ENCODE data around the gene MOB3B.

MOB3B gene

DNA sequence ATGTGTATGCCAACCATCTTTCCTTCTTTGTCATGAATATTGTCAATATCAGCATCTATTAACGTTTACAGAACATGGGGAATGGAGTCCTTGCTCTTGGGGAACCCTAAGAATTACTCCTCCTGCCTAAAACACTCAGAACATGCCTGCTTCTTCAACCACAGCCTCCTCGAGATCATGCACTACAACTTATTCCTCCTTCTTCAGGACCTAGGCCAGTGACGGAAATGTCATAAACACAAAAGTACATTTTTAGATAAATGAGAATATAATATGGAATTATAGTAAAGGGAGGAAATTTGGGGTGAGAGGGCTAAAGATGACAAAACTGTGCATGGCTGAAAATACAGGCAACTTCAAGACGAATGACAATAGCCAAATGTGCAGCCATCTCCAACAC is 8.6 kb downstream of the MOB3B start:
- no peaks in the 10 kb centered on the region for H3K4me1 ChIP-seq (ENCODE audit: control insufficient read depth in 5 of 5, insufficient read depth in 5 of 5, low read length in 5 of 5)
- H3K4me3 ChIP-seq (ENCODE audit: low read depth in 1 of 5, low read length in 5 of 5): no peak overlapping the region
- H3K27ac ChIP-seq (ENCODE audit: low read depth, low read length): no peak overlapping the region
- H3K9ac ChIP-seq (ENCODE audit: low read length in 5 of 5): no peak overlapping the region
- no peaks in the 10 kb centered on the region for H3K36me3 ChIP-seq (ENCODE audit: control insufficient read depth in 5 of 5, insufficient read depth in 5 of 5, low read length in 5 of 5)
- H3K27me3 ChIP-seq (ENCODE audit: control insufficient read depth in 5 of 5, insufficient read depth in 4 of 5, low read length in 5 of 5): no peaks in the 10 kb centered on the region
- H3K9me3 ChIP-seq (ENCODE audit: control insufficient read depth in 5 of 5, low read length in 5 of 5): no peaks in the 10 kb centered on the region

DNA sequence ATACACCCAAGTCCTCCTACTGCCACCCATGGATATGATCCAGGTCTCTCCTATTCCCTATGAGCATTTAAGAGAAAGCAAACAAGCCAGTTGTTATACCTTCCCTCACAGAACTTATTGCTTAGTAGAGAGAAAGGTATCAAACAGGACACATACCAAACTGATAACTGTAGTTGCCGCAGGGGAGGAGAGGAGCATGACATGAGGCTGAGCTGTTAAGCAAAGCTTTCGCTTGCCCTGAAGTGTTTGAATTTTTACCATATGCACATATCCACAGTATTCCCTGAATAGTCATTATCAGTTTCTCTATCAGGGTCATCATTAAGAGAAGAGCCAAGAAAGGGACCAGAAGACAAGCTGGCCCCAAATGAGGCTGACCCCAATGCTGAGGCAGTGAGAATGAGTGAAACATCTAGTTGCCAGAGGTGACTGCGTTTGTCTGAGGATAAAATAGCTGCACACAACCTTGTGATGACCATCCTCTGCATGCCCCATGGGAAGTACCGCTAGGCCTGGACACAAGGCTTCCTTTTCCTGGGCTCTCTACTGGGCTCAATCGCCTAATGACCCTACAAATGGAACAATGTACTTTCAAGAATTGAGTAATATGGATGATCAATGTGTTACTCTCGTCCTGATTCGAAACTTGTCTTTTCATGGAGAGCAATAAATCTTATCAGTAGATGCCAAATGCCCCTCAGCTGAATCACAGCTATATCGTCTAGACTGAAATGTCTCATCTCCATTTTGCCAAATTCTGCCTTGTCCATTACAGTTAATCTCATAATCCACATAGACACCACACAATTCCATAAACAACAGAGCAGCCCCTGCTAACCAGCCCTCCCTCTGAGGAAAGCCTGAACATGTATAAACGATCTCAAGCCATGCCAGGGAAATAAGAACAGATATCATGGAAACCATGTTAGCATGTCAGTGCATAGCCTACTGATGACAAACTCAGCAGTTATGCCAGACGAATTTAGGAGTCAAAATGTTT is 9.8 kb downstream of the MOB3B start:
- Histone ChIP-seq H3K9ac (ENCODE audit: low read length in 5 of 5) (no peak overlapping the region), H3K27me3 (ENCODE audit: control insufficient read depth in 5 of 5, insufficient read depth in 4 of 5, low read length in 5 of 5) (no peaks in the 10 kb centered on the region), H3K36me3 (ENCODE audit: control insufficient read depth in 5 of 5, insufficient read depth in 5 of 5, low read length in 5 of 5) (no peaks in the 10 kb centered on the region), H3K4me3 (ENCODE audit: low read depth in 1 of 5, low read length in 5 of 5) (no peak overlapping the region), H3K27ac (ENCODE audit: low read depth, low read length) (no peak overlapping the region), H3K9me3 (ENCODE audit: control insufficient read depth in 5 of 5, low read length in 5 of 5) (no peaks in the 10 kb centered on the region), H3K4me1 (ENCODE audit: control insufficient read depth in 5 of 5, insufficient read depth in 5 of 5, low read length in 5 of 5) (peaks cover 0 to 2% (median under 1%) of the 10 kb centered on the region in 5 donors)

- Histone ChIP-seq H3K27ac (ENCODE audit: low read depth, low read length) (no peak overlapping the region), H3K27me3 (ENCODE audit: control insufficient read depth in 5 of 5, insufficient read depth in 4 of 5, low read length in 5 of 5) (no peaks in the 10 kb centered on the region), H3K36me3 (ENCODE audit: control insufficient read depth in 5 of 5, insufficient read depth in 5 of 5, low read length in 5 of 5) (no peaks in the 10 kb centered on the region), H3K9me3 (ENCODE audit: control insufficient read depth in 5 of 5, low read length in 5 of 5) (no peaks in the 10 kb centered on the region), H3K9ac (ENCODE audit: low read length in 5 of 5) (no peak overlapping the region), H3K4me1 (ENCODE audit: control insufficient read depth in 5 of 5, insufficient read depth in 5 of 5, low read length in 5 of 5) (peaks cover 0 to 12% (median 4%) of the 10 kb centered on the region in 5 donors), H3K4me3 (ENCODE audit: low read depth in 1 of 5, low read length in 5 of 5) (no peak overlapping the region)
Measured at GRCh38 chr9:27518809-27519208, 10.8 kb downstream of the MOB3B start.

- Histone ChIP-seq H3K4me1 (ENCODE audit: control insufficient read depth in 5 of 5, insufficient read depth in 5 of 5, low read length in 5 of 5) (peaks cover 0 to 12% (median 4%) of the 10 kb centered on the region in 5 donors), H3K9me3 (ENCODE audit: control insufficient read depth in 5 of 5, low read length in 5 of 5) (no peaks in the 10 kb centered on the region), H3K27ac (ENCODE audit: low read depth, low read length) (no peak overlapping the region), H3K4me3 (ENCODE audit: low read depth in 1 of 5, low read length in 5 of 5) (no peak overlapping the region), H3K36me3 (ENCODE audit: control insufficient read depth in 5 of 5, insufficient read depth in 5 of 5, low read length in 5 of 5) (no peaks in the 10 kb centered on the region), H3K9ac (ENCODE audit: low read length in 5 of 5) (no peak overlapping the region), H3K27me3 (ENCODE audit: control insufficient read depth in 5 of 5, insufficient read depth in 4 of 5, low read length in 5 of 5) (no peaks in the 10 kb centered on the region)
Measured at GRCh38 chr9:27518006-27518405, 11.6 kb downstream of the MOB3B start.

DNA sequence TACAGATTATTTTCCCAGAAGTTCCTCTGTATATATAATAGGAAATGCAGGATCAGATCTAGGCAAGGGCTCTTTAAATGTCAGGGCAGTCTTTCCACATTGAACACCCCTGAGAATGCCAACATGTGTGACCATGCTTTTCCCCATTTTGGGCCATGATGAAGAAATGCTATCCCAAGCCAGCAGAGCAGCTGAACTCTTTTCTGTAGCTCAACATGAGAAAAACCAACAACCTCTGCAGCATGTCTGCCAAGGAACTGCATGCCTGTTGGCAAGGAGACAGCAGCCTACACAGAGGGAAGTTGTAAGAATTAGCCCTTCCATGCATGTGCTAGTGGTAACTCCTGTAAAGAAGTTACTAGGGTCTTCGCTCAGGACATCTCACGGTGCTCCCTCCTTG is 15.1 kb downstream of the MOB3B start:
- H3K27ac ChIP-seq (ENCODE audit: low read depth, low read length): no peak overlapping the region
- no peak overlapping the region for H3K4me3 ChIP-seq (ENCODE audit: low read depth in 1 of 5, low read length in 5 of 5)
- no peak overlapping the region for H3K9ac ChIP-seq (ENCODE audit: low read length in 5 of 5)
- H3K27me3 ChIP-seq (ENCODE audit: control insufficient read depth in 5 of 5, insufficient read depth in 4 of 5, low read length in 5 of 5): no peaks in the 10 kb centered on the region
- H3K9me3 ChIP-seq (ENCODE audit: control insufficient read depth in 5 of 5, low read length in 5 of 5): no peaks in the 10 kb centered on the region
- H3K4me1 ChIP-seq (ENCODE audit: control insufficient read depth in 5 of 5, insufficient read depth in 5 of 5, low read length in 5 of 5): peaks cover 0 to 12% (median 4%) of the 10 kb centered on the region in 5 donors
- H3K36me3 ChIP-seq (ENCODE audit: control insufficient read depth in 5 of 5, insufficient read depth in 5 of 5, low read length in 5 of 5): no peaks in the 10 kb centered on the region

GRCh38 chr9:27511771-27512170 is 17.8 kb downstream of the MOB3B start:
- H3K9me3 ChIP-seq (ENCODE audit: control insufficient read depth in 5 of 5, low read length in 5 of 5): no peaks in the 10 kb centered on the region
- H3K27me3 ChIP-seq (ENCODE audit: control insufficient read depth in 5 of 5, insufficient read depth in 4 of 5, low read length in 5 of 5): no peaks in the 10 kb centered on the region
- no peak overlapping the region for H3K4me3 ChIP-seq (ENCODE audit: low read depth in 1 of 5, low read length in 5 of 5)
- peaks cover 0 to 12% (median 4%) of the 10 kb centered on the region in 5 donors for H3K4me1 ChIP-seq (ENCODE audit: control insufficient read depth in 5 of 5, insufficient read depth in 5 of 5, low read length in 5 of 5)
- H3K9ac ChIP-seq (ENCODE audit: low read length in 5 of 5): no peak overlapping the region
- no peaks in the 10 kb centered on the region for H3K36me3 ChIP-seq (ENCODE audit: control insufficient read depth in 5 of 5, insufficient read depth in 5 of 5, low read length in 5 of 5)
- no peak overlapping the region for H3K27ac ChIP-seq (ENCODE audit: low read depth, low read length)

DNA sequence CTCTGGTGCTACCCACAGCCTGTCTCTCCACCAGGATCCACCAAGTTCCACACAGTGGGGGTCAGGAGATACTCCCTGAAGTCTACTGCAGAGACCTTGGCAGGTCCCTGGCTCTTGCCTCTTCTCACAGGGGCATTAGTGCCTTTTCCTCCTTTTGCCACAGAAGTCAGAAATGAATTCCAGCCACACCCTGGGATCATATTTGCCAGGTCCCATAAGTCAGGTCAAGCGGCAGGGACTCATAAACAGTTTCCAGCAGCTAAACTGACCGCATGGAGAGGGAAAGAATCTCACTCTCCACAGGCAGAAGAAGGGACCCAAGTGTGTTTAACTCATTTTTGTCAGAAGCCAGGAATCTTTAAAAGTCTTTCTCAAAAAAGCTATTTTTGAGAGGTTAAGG is 18.8 kb downstream of the MOB3B start:
- Histone ChIP-seq H3K4me1 (ENCODE audit: control insufficient read depth in 5 of 5, insufficient read depth in 5 of 5, low read length in 5 of 5) (peaks cover 0 to 12% (median 4%) of the 10 kb centered on the region in 5 donors), H3K9me3 (ENCODE audit: control insufficient read depth in 5 of 5, low read length in 5 of 5) (no peaks in the 10 kb centered on the region), H3K27ac (ENCODE audit: low read depth, low read length) (no peak overlapping the region), H3K9ac (ENCODE audit: low read length in 5 of 5) (no peak overlapping the region), H3K27me3 (ENCODE audit: control insufficient read depth in 5 of 5, insufficient read depth in 4 of 5, low read length in 5 of 5) (no peaks in the 10 kb centered on the region), H3K36me3 (ENCODE audit: control insufficient read depth in 5 of 5, insufficient read depth in 5 of 5, low read length in 5 of 5) (no peaks in the 10 kb centered on the region), H3K4me3 (ENCODE audit: low read depth in 1 of 5, low read length in 5 of 5) (no peak overlapping the region)

- no peak overlapping the region for H3K4me3 ChIP-seq (ENCODE audit: low read depth in 1 of 5, low read length in 5 of 5)
- no peaks in the 10 kb centered on the region for H3K36me3 ChIP-seq (ENCODE audit: control insufficient read depth in 5 of 5, insufficient read depth in 5 of 5, low read length in 5 of 5)
- no peaks in the 10 kb centered on the region for H3K9me3 ChIP-seq (ENCODE audit: control insufficient read depth in 5 of 5, low read length in 5 of 5)
- no peaks in the 10 kb centered on the region for H3K27me3 ChIP-seq (ENCODE audit: control insufficient read depth in 5 of 5, insufficient read depth in 4 of 5, low read length in 5 of 5)
- H3K9ac ChIP-seq (ENCODE audit: low read length in 5 of 5): no peak overlapping the region
- no peaks in the 10 kb centered on the region for H3K4me1 ChIP-seq (ENCODE audit: control insufficient read depth in 5 of 5, insufficient read depth in 5 of 5, low read length in 5 of 5)
- H3K27ac ChIP-seq (ENCODE audit: low read depth, low read length): no peak overlapping the region
Measured at GRCh38 chr9:27506981-27507380, 22.6 kb downstream of the MOB3B start.

GRCh38 chr9:27505744-27506161 is 23.9 kb downstream of the MOB3B start:
- H3K9ac ChIP-seq (ENCODE audit: low read length in 5 of 5): no peak overlapping the region
- H3K4me3 ChIP-seq (ENCODE audit: low read depth in 1 of 5, low read length in 5 of 5): no peak overlapping the region
- no peaks in the 10 kb centered on the region for H3K4me1 ChIP-seq (ENCODE audit: control insufficient read depth in 5 of 5, insufficient read depth in 5 of 5, low read length in 5 of 5)
- no peaks in the 10 kb centered on the region for H3K9me3 ChIP-seq (ENCODE audit: control insufficient read depth in 5 of 5, low read length in 5 of 5)
- H3K27me3 ChIP-seq (ENCODE audit: control insufficient read depth in 5 of 5, insufficient read depth in 4 of 5, low read length in 5 of 5): no peaks in the 10 kb centered on the region
- no peaks in the 10 kb centered on the region for H3K36me3 ChIP-seq (ENCODE audit: control insufficient read depth in 5 of 5, insufficient read depth in 5 of 5, low read length in 5 of 5)
- no peak overlapping the region for H3K27ac ChIP-seq (ENCODE audit: low read depth, low read length)

DNA sequence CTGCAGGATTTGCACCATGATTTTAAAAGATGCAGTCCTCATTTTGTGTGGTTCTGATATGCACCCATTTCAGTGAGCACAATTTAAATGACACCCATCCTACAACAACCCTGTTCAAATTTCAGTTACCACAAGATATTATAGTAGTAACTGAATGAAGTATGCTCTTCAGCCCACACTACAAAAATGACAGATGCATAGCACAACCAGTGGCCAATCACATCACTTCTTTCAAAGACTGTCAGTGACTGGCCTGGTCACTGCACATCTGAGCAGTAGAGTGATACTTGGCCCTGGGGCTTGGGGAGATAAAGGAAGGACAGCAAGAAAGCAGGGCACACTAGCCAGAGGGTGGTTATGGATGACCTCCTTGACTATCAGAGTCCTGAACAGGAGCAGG is 25.4 kb downstream of the MOB3B start:
- Histone ChIP-seq H3K4me3 (ENCODE audit: low read depth in 1 of 5, low read length in 5 of 5) (no peak overlapping the region), H3K36me3 (ENCODE audit: control insufficient read depth in 5 of 5, insufficient read depth in 5 of 5, low read length in 5 of 5) (no peaks in the 10 kb centered on the region), H3K27ac (ENCODE audit: low read depth, low read length) (no peak overlapping the region), H3K9me3 (ENCODE audit: control insufficient read depth in 5 of 5, low read length in 5 of 5) (no peaks in the 10 kb centered on the region), H3K4me1 (ENCODE audit: control insufficient read depth in 5 of 5, insufficient read depth in 5 of 5, low read length in 5 of 5) (peaks cover 0 to 2% (median 0%) of the 10 kb centered on the region in 5 donors), H3K9ac (ENCODE audit: low read length in 5 of 5) (no peak overlapping the region), H3K27me3 (ENCODE audit: control insufficient read depth in 5 of 5, insufficient read depth in 4 of 5, low read length in 5 of 5) (no peaks in the 10 kb centered on the region)
